Measurements from ENCODE around the gene EFNA1. TPM values are rescaled to one million over a fixed set of nuclear protein-coding genes. Genes with fewer than 3 reads are reported as not detected.

Gene EFNA1
- total and polyA plus RNA-seq, 2 of the 13 experiments (the other 11 are each of a cell fraction or from before 2014, with no cell fraction given): 81.8 to 874 TPM

DNA sequence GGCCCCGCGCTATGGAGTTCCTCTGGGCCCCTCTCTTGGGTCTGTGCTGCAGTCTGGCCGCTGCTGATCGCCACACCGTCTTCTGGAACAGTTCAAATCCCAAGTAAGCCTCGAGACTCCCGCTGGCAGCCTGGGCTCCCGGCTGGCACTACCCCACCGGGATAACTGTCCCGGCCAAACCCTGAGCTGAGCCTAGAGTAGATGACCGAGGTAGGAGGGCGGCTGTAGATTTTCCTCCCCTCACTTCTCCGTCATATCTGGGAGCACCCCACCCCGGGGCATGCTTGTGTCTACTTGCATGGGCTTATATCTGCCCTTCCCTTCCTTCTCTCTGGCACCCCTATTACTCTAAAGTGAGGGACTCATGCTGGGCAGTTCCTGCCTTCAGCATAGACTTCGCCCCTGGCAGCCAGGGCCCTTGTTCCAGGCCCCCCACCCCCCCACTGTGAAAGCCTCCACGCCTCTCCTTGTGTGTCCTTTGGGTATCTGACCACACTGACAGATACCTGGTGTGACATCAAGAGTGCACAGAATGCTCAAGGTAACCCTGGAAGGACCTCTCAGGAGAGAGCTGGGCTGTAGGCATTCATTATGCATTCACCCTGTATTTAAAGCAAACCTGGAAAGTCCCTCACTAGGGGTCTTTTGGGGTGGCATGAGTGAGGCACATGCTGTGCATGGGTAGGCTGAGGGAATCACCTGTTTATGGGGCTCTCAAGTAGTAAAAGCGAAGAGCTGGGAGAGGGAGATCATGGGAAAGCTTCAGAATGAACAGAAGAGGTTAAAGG lies 485 bp downstream of the EFNA1 start (continued):
- TF ChIP-seq, protein P1, sequence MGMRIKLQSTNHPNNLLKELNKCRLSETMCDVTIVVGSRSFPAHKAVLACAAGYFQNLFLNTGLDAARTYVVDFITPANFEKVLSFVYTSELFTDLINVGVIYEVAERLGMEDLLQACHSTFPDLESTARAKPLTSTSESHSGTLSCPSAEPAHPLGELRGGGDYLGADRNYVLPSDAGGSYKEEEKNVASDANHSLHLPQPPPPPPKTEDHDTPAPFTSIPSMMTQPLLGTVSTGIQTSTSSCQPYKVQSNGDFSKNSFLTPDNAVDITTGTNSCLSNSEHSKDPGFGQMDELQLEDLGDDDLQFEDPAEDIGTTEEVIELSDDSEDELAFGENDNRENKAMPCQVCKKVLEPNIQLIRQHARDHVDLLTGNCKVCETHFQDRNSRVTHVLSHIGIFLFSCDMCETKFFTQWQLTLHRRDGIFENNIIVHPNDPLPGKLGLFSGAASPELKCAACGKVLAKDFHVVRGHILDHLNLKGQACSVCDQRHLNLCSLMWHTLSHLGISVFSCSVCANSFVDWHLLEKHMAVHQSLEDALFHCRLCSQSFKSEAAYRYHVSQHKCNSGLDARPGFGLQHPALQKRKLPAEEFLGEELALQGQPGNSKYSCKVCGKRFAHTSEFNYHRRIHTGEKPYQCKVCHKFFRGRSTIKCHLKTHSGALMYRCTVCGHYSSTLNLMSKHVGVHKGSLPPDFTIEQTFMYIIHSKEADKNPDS (CRISPR knock-in tag; IDR thresholded peaks at IDR 0.05): no peak
- TF ChIP-seq SNAPC2 (CRISPR knock-in tag; IDR thresholded peaks at IDR 0.05): no peak; the same call in 1 of the 2 replicates
- no peak for TF ChIP-seq HHEX (CRISPR knock-in tag; IDR thresholded peaks at IDR 0.05)
- peak; percentile 89; the same call in 1 of the 2 replicates for TF ChIP-seq ZNF850 (CRISPR knock-in tag; conservative IDR thresholded peaks at IDR 0.05)
- TF ChIP-seq SPEN (CRISPR knock-in tag; IDR thresholded peaks at IDR 0.05; ENCODE audit: low read depth): no peak
- no peak for TF ChIP-seq EP300 (IDR thresholded peaks at IDR 0.05; ENCODE audit: low read depth in 2 of 2, low read length in 2 of 2)
- TF ChIP-seq EP300 (CRISPR knock-in tag; IDR thresholded peaks at IDR 0.05; ENCODE audit: borderline replicate concordance): no peak
- no peak for TF ChIP-seq SMYD3 (CRISPR knock-in tag; IDR thresholded peaks at IDR 0.05)
- no peak for TF ChIP-seq HNF4G (IDR thresholded peaks at IDR 0.05; ENCODE audit: borderline replicate concordance, low read depth, low read length)
- no peak for TF ChIP-seq HNF4G (CRISPR knock-in tag; IDR thresholded peaks at IDR 0.05; ENCODE audit: borderline replicate concordance, low read depth)
- no peak for TF ChIP-seq TEAD2 (CRISPR knock-in tag; IDR thresholded peaks at IDR 0.05)
- TF ChIP-seq, protein P2, sequence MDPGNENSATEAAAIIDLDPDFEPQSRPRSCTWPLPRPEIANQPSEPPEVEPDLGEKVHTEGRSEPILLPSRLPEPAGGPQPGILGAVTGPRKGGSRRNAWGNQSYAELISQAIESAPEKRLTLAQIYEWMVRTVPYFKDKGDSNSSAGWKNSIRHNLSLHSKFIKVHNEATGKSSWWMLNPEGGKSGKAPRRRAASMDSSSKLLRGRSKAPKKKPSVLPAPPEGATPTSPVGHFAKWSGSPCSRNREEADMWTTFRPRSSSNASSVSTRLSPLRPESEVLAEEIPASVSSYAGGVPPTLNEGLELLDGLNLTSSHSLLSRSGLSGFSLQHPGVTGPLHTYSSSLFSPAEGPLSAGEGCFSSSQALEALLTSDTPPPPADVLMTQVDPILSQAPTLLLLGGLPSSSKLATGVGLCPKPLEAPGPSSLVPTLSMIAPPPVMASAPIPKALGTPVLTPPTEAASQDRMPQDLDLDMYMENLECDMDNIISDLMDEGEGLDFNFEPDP (CRISPR knock-in tag; conservative IDR thresholded peaks at IDR 0.05): no peak
- TF ChIP-seq ZNF547 (CRISPR knock-in tag; IDR thresholded peaks at IDR 0.05): no peak; the same call in 1 of the 2 replicates
- no peak for TF ChIP-seq DNMT1 (CRISPR knock-in tag; IDR thresholded peaks at IDR 0.05)
- TF ChIP-seq STAG1 (CRISPR knock-in tag; IDR thresholded peaks at IDR 0.05): no peak
- TF ChIP-seq ADNP (CRISPR knock-in tag; IDR thresholded peaks at IDR 0.05): no peak
- TF ChIP-seq KLF12 (CRISPR knock-in tag; IDR thresholded peaks at IDR 0.05; ENCODE audit: borderline replicate concordance): 0 out of 2 replicates have a peak, but pooled peaks have one; percentile 2
- TF ChIP-seq, protein P3, sequence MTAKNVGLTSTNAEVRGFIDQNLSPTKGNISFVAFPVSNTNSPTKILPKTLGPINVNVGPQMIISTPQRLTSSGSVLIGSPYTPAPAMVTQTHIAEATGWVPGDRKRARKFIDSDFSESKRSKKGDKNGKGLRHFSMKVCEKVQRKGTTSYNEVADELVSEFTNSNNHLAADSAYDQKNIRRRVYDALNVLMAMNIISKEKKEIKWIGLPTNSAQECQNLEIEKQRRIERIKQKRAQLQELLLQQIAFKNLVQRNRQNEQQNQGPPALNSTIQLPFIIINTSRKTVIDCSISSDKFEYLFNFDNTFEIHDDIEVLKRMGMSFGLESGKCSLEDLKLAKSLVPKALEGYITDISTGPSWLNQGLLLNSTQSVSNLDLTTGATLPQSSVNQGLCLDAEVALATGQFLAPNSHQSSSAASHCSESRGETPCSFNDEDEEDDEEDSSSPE (CRISPR knock-in tag; IDR thresholded peaks at IDR 0.05): no peak
- TF ChIP-seq MAFK (conservative IDR thresholded peaks at IDR 0.05 in 1 of 2, IDR thresholded peaks at IDR 0.05 in 1 of 2; ENCODE audit: low read length in 2 of 2): no peak
- TF ChIP-seq, protein P4, sequence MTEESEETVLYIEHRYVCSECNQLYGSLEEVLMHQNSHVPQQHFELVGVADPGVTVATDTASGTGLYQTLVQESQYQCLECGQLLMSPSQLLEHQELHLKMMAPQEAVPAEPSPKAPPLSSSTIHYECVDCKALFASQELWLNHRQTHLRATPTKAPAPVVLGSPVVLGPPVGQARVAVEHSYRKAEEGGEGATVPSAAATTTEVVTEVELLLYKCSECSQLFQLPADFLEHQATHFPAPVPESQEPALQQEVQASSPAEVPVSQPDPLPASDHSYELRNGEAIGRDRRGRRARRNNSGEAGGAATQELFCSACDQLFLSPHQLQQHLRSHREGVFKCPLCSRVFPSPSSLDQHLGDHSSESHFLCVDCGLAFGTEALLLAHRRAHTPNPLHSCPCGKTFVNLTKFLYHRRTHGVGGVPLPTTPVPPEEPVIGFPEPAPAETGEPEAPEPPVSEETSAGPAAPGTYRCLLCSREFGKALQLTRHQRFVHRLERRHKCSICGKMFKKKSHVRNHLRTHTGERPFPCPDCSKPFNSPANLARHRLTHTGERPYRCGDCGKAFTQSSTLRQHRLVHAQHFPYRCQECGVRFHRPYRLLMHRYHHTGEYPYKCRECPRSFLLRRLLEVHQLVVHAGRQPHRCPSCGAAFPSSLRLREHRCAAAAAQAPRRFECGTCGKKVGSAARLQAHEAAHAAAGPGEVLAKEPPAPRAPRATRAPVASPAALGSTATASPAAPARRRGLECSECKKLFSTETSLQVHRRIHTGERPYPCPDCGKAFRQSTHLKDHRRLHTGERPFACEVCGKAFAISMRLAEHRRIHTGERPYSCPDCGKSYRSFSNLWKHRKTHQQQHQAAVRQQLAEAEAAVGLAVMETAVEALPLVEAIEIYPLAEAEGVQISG (CRISPR knock-in tag; IDR thresholded peaks at IDR 0.05): no peak
- TF ChIP-seq ZNF768 (CRISPR knock-in tag; IDR thresholded peaks at IDR 0.05): no peak
- no peak for TF ChIP-seq ZNF644 (CRISPR knock-in tag; IDR thresholded peaks at IDR 0.05; ENCODE audit: low read depth)

Measured in HepG2 (cell line).